ENCODE results near the gene ACTN4. TPM values are rescaled to one million over a fixed set of nuclear protein-coding genes. Genes with fewer than 3 reads are reported as not detected.

The ACTN4 gene
- total RNA-seq, 1 experiment from 2014 or later: 506 TPM

- no peak for TF ChIP-seq ZNF425 (CRISPR knock-in tag; conservative IDR thresholded peaks at IDR 0.05)
- TF ChIP-seq USF2 (CRISPR knock-in tag; IDR thresholded peaks at IDR 0.05): no peak
- TF ChIP-seq STAT6 (CRISPR knock-in tag; conservative IDR thresholded peaks at IDR 0.05; ENCODE audit: low read depth): no peak
- no peak for TF ChIP-seq USF1 (CRISPR knock-in tag; IDR thresholded peaks at IDR 0.05)
- TF ChIP-seq ZNF317 (CRISPR knock-in tag; IDR thresholded peaks at IDR 0.05; ENCODE audit: borderline replicate concordance, low read depth): no peak
- TF ChIP-seq IRF1 (CRISPR knock-in tag; IDR thresholded peaks at IDR 0.05): no peak
- TF ChIP-seq MXD4 (CRISPR knock-in tag; IDR thresholded peaks at IDR 0.05; ENCODE audit: borderline replicate concordance): no peak
- TF ChIP-seq HMGA2 (CRISPR knock-in tag; IDR thresholded peaks at IDR 0.05): no peak
- TF ChIP-seq NFE2L1 (CRISPR knock-in tag; IDR thresholded peaks at IDR 0.05): no peak
- no peak for TF ChIP-seq RORB (CRISPR knock-in tag; IDR thresholded peaks at IDR 0.05)
- TF ChIP-seq KAT7 (CRISPR knock-in tag; IDR thresholded peaks at IDR 0.05; ENCODE audit: borderline replicate concordance): no peak
- no peak for TF ChIP-seq ZNF138 (CRISPR knock-in tag; conservative IDR thresholded peaks at IDR 0.05)
- no peak for TF ChIP-seq ZNF423 (CRISPR knock-in tag; IDR thresholded peaks at IDR 0.05)
- no peak for TF ChIP-seq MLX (CRISPR knock-in tag; IDR thresholded peaks at IDR 0.05)
These were observed 13.7 kb downstream of the ACTN4 start (continued) for GRCh38 chr19:38661136-38661535.

- Mint-ChIP-seq H3K4me1 (peaks cover 98% of the 10 kb centered on the region), H3K9me3 (no peaks in the 10 kb centered on the region), H3K27me3 (ENCODE audit: low read depth) (no peaks in the 10 kb centered on the region), H3K4me3 (peak overlapping the region; percentile 23), H3K27ac (peak overlapping the region; percentile 89), H3K36me3 (peaks cover 7% of the 10 kb centered on the region; the same call in 1 of the 2 replicates)
- no peak for DNase-seq (ENCODE audit: low spot score)
- ChIA-PET POLR2A (interaction anchor here (0.7 to 3.3 kb wide), 3 partner anchors 13 to 22 kb away, joined by 3 to 41 read pairs (median 3); partner anchors contain the start of gene ACTN4), CTCF (interaction anchor here (1.0 to 4.7 kb wide), 6 partner anchors 10 to 57 kb away, joined by 3 to 21 read pairs (median 8); no protein-coding TSS in a partner anchor)
- no peak for ATAC-seq
- TF ChIP-seq ATF1 (CRISPR knock-in tag; IDR thresholded peaks at IDR 0.05) (no peak), HMGXB4 (CRISPR knock-in tag; IDR thresholded peaks at IDR 0.05) (no peak), NR3C1 (CRISPR knock-in tag; conservative IDR thresholded peaks at IDR 0.05; ENCODE audit: low read depth) (no peak), E2F5 (CRISPR knock-in tag; IDR thresholded peaks at IDR 0.05) (no peak), AFF4 (CRISPR knock-in tag; IDR thresholded peaks at IDR 0.05; ENCODE audit: borderline replicate concordance) (no peak), NR2C2 (CRISPR knock-in tag; IDR thresholded peaks at IDR 0.05) (no peak), ZMAT4 (CRISPR knock-in tag; IDR thresholded peaks at IDR 0.05) (no peak)
These were observed 14.5 kb downstream of the ACTN4 start for GRCh38 chr19:38661996-38662395.
